SK-N-SH (cell line): ENCODE data around the gene MIA. TPM values are rescaled to one million over a fixed set of nuclear protein-coding genes. Genes with fewer than 3 reads are reported as not detected.

Experiments
- CTCF ChIA-PET: fragments of 300-600, 350-600 bp; formaldehyde crosslinking; extraction: SDS; loops from one replicate; lab custom pipeline; 2021; lab: Yijun Ruan, JAX
- POLR2A ChIA-PET: fragments of 350-600 bp; sonication (Branson Sonifier 250); formaldehyde crosslinking; extraction: SDS; loops from one replicate; lab custom pipeline; 2020; ENCODE audit warnings: antibody characterized with exemption, inconsistent platforms; lab: Yijun Ruan, JAX
- DNase-seq: peaks from one replicate; pipeline ENCODE4 v3.0.0; 2012
- H2AFZ ChIP-seq: fragments of 200-600 bp; sonication (generic); 2 replicates; pipeline ENCODE4 v1.8.1; 2016; ENCODE audit warnings: antibody characterized with exemption, mild to moderate bottlenecking, low read depth
- H3F3A ChIP-seq: fragments of 200-600 bp; sonication (generic); replicated peaks from 2 replicates; pipeline ENCODE3; 2016; ENCODE audit warnings: antibody characterized with exemption, mild to moderate bottlenecking; ENCODE audit not compliant: insufficient read depth
- H3K27ac ChIP-seq, 2 experiments: fragments of 200-500 bp in 1 of 2; fragments of 200-600 bp in 1 of 2; sonication (Bioruptor generic) in 1 of 2; sonication (generic), shearing (Covaris generic) in 1 of 2; 2 replicates each; pipeline versions ENCODE4 v1.5.1 to v1.6.1; 2014 to 2016; ENCODE audit warnings: low read depth in 2 of 2, inconsistent platforms in 1 of 2, low read length in 1 of 2, mild to moderate bottlenecking in 1 of 2, mixed read lengths in 1 of 2
- H3K27me3 ChIP-seq: fragments of 200-600 bp; sonication (generic), shearing (Covaris generic); 2 replicates; pipeline ENCODE4 v1.6.1; 2016; ENCODE audit warnings: mixed run types; ENCODE audit not compliant: insufficient read depth
- H3K36me3 ChIP-seq, 2 experiments: fragments of 200-500 bp in 1 of 2; fragments of 200-600 bp in 1 of 2; sonication (Bioruptor generic) in 1 of 2; sonication (generic) in 1 of 2; replicated peaks in 1 of 2; 2 replicates each; pipeline versions ENCODE3 to v1.5.1; 2014 to 2016; ENCODE audit warnings: low read length in 1 of 2, mild to moderate bottlenecking in 1 of 2; ENCODE audit not compliant: insufficient read depth in 2 of 2, control insufficient read depth in 1 of 2
- H3K4me1 ChIP-seq, 2 experiments: fragments of 200-500 bp in 1 of 2; fragments of 200-600 bp in 1 of 2; sonication (Bioruptor generic) in 1 of 2; sonication (generic), shearing (Covaris generic) in 1 of 2; 2 replicates each; pipeline versions ENCODE4 v1.5.1 to v1.6.1; 2014 to 2016; ENCODE audit warnings: low read depth in 1 of 2, low read length in 1 of 2, mixed run types in 1 of 2; ENCODE audit not compliant: insufficient read depth in 2 of 2, control insufficient read depth in 1 of 2
- H3K4me2 ChIP-seq: fragments of 200-600 bp; sonication (generic), shearing (Covaris generic); 2 replicates; pipeline ENCODE4 v1.6.1; 2017; ENCODE audit warnings: mixed run types
- H3K4me3 ChIP-seq, 2 experiments: fragments of 200-500 bp in 1 of 2; fragments of 200-600 bp in 1 of 2; sonication (Bioruptor generic) in 1 of 2; sonication (generic), shearing (Covaris generic) in 1 of 2; 2 replicates each; pipeline versions ENCODE4 v1.5.1 to v1.8.1; 2014 to 2016; ENCODE audit warnings: low read depth in 2 of 2, inconsistent platforms in 1 of 2, low read length in 1 of 2, mild to moderate bottlenecking in 1 of 2, mixed read lengths in 1 of 2, moderate library complexity in 1 of 2
- H3K79me2 ChIP-seq: fragments of 200-600 bp; sonication (generic); 2 replicates; pipeline ENCODE4 v1.8.1; 2017; ENCODE audit warnings: mild to moderate bottlenecking; ENCODE audit not compliant: insufficient read depth
- H3K9ac ChIP-seq: fragments of 200-600 bp; sonication (generic); 2 replicates; pipeline ENCODE4 v1.6.1; 2017; ENCODE audit warnings: mixed run types
- H3K9me2 ChIP-seq: fragments of 200-600 bp; sonication (generic); 2 replicates; pipeline ENCODE4 v1.6.1; 2017; ENCODE audit warnings: mixed run types
- H3K9me3 ChIP-seq: fragments of 200-600 bp; sonication (generic); 2 replicates; pipeline ENCODE4 v1.6.1; 2017; ENCODE audit warnings: mixed run types, mild to moderate bottlenecking, moderate library complexity
- H4K20me1 ChIP-seq: fragments of 200-600 bp; sonication (generic); 2 replicates; pipeline ENCODE4 v1.6.1; 2017; ENCODE audit warnings: mild to moderate bottlenecking, mixed run types; ENCODE audit not compliant: insufficient read depth
- CHD2 ChIP-seq: fragments of 150-350 bp; IDR thresholded peaks from 2 replicates; pipeline ENCODE4 v1.6.1; 2018; ENCODE audit warnings: low read length; ENCODE audit not compliant: partially characterized antibody
- ELF1 ChIP-seq: IDR thresholded peaks from 2 replicates; pipeline ENCODE4 v1.4.0; 2012
- FOSL2 ChIP-seq: IDR thresholded peaks from 2 replicates; pipeline ENCODE4 v1.4.0; 2012; ENCODE audit warnings: low read depth, mild to moderate bottlenecking, moderate library complexity, borderline replicate concordance
- FOXM1 ChIP-seq: IDR thresholded peaks from 2 replicates; pipeline ENCODE4 v1.4.0; 2012; ENCODE audit warnings: low read depth, mild to moderate bottlenecking
- GABPA ChIP-seq: IDR thresholded peaks from 2 replicates; pipeline ENCODE4 v1.4.0; 2012; ENCODE audit warnings: low read depth, mild to moderate bottlenecking
- GATA2 ChIP-seq: sonication (generic); formaldehyde crosslinking; IDR thresholded peaks from 2 replicates; pipeline ENCODE4 v1.5.0; 2020; ENCODE audit warnings: mild to moderate bottlenecking, missing genetic modification reagents
- JUND ChIP-seq: IDR thresholded peaks from 2 replicates; pipeline ENCODE4 v1.4.0; 2012
- MEF2A ChIP-seq: IDR thresholded peaks from 2 replicates; pipeline ENCODE4 v1.4.0; 2012; ENCODE audit warnings: low read depth, borderline replicate concordance
- MXI1 ChIP-seq: IDR thresholded peaks from 2 replicates; pipeline ENCODE4 v1.6.1; 2012; ENCODE audit warnings: mild to moderate bottlenecking, low read depth, low read length, improper control_type of control experiment
- NFIC ChIP-seq: IDR thresholded peaks from 2 replicates; pipeline ENCODE4 v1.4.0; 2012; ENCODE audit warnings: borderline replicate concordance
- NRF1 ChIP-seq: IDR thresholded peaks from 2 replicates; pipeline ENCODE4 v1.6.1; 2012; ENCODE audit warnings: low read depth, mild to moderate bottlenecking, low read length
- POLR2AphosphoS5 ChIP-seq: IDR thresholded peaks from 2 replicates; pipeline ENCODE4 v1.6.1; 2012; ENCODE audit warnings: low read depth, low read length
- RAD21 ChIP-seq: IDR thresholded peaks from 2 replicates; pipeline ENCODE4 v1.6.1; 2012; ENCODE audit warnings: mild to moderate bottlenecking, low read length
- RCOR1 ChIP-seq: fragments of 150-350 bp; IDR thresholded peaks from 2 replicates; pipeline ENCODE4 v1.6.1; 2017; ENCODE audit warnings: antibody characterized with exemption, low read length
- RXRA ChIP-seq: IDR thresholded peaks from 2 replicates; pipeline ENCODE4 v1.4.0; 2012; ENCODE audit warnings: low read depth, mild to moderate bottlenecking, borderline replicate concordance
- SIN3A ChIP-seq: IDR thresholded peaks from 2 replicates; pipeline ENCODE4 v1.6.1; 2012; ENCODE audit warnings: low read depth, mild to moderate bottlenecking, low read length, moderate library complexity, borderline replicate concordance
- TAF1 ChIP-seq: IDR thresholded peaks from 2 replicates; pipeline ENCODE4 v1.6.1; 2012; ENCODE audit warnings: low read depth, mild to moderate bottlenecking, low read length, moderate library complexity, borderline replicate concordance
- USF2 ChIP-seq: fragments of 150-350 bp; IDR thresholded peaks from 2 replicates; pipeline ENCODE4 v1.6.1; 2017; ENCODE audit warnings: antibody characterized with exemption, low read length, low read depth, borderline replicate concordance
- ZBTB33 ChIP-seq: IDR thresholded peaks from 2 replicates; pipeline ENCODE4 v1.4.0; 2012; ENCODE audit warnings: low read depth, borderline replicate concordance
- WGBS: methylation state at CpG from one replicate; pipeline ENCODE4 v1.1.6; 2017; ENCODE audit warnings: low lambda C conversion rate; 5-methylcytosine and 5-hydroxymethylcytosine counted together
- polyA plus RNA-seq, 3 experiments: library from polyadenylated mRNA; depleted of rRNA; stranded (reverse); fragments of >200 nt; gene quantifications; 2 replicates each; pipeline ENCODE4 v1.2.3, GENCODE V29; 2012
- TF ChIP-seq, protein P1 (sequence below): IDR thresholded peaks from 2 replicates; pipeline ENCODE4 v1.4.0; 2012; ENCODE audit warnings: low read depth, borderline replicate concordance

Gene MIA
- polyA plus RNA-seq, 1 of the 3 experiments (the other 2 are of a cell fraction): not detected

GRCh38 chr19:40808497-40808896 is 33.2 kb downstream of the MIA start:
- peaks cover 61% of the 10 kb centered on the region for H3K79me2 ChIP-seq
- H3K9ac ChIP-seq: no peak overlapping the region
- no peak for TF ChIP-seq NFIC
- TF ChIP-seq CHD2: no peak
- TF ChIP-seq TAF1: no peak
- TF ChIP-seq RCOR1: no peak
- no peak for TF ChIP-seq MEF2A
- no peak for TF ChIP-seq RXRA
- no peak for TF ChIP-seq RAD21
- no peak for TF ChIP-seq FOSL2
- TF ChIP-seq, protein P1, sequence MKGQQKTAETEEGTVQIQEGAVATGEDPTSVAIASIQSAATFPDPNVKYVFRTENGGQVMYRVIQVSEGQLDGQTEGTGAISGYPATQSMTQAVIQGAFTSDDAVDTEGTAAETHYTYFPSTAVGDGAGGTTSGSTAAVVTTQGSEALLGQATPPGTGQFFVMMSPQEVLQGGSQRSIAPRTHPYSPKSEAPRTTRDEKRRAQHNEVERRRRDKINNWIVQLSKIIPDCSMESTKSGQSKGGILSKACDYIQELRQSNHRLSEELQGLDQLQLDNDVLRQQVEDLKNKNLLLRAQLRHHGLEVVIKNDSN: no peak
- TF ChIP-seq POLR2AphosphoS5: no peak
- TF ChIP-seq JUND: no peak
- no peak for TF ChIP-seq FOXM1
- TF ChIP-seq NRF1: no peak
- no peak for TF ChIP-seq ZBTB33
- TF ChIP-seq MXI1: no peak
- no peak for TF ChIP-seq GATA2 (CRISPR knock-in tag)
- TF ChIP-seq GABPA: no peak
- no peak for TF ChIP-seq USF2
- TF ChIP-seq SIN3A: no peak
- no peak for TF ChIP-seq ELF1
- TF ChIP-seq, all 33 proteins: peak for 0
- ChIA-PET CTCF (interaction anchor here (1.5 to 5.4 kb wide), 3 partner anchors 10 to 146 kb away, joined by 3 to 54 read pairs (median 44); no protein-coding TSS in a partner anchor), POLR2A (no interaction called here)
- Histone ChIP-seq H3K9me3 (no peaks in the 10 kb centered on the region), H3K36me3 (peaks cover 19 to 40% of the 10 kb centered on the region in 2 experiments), H3K4me3 (no peak overlapping the region), H3K4me2 (no peak overlapping the region), H3K27me3 (no peaks in the 10 kb centered on the region), H3K27ac (no peak overlapping the region), H3K4me1 (peaks cover 15 to 48% of the 10 kb centered on the region in 2 experiments; a peak in 3 of 4 replicates), H3K9me2 (no peaks in the 10 kb centered on the region), H4K20me1 (peaks cover 63% of the 10 kb centered on the region), H2AFZ (no peak overlapping the region), H3F3A (peaks cover 22% of the 10 kb centered on the region)
- DNase-seq: no peak
- 93% methylated on average over 2 of the region's 5 CpGs for WGBS
